ENCODE results near the gene SUZ12.
"Not testable (repeated sequence)": the region's sequence is repeated elsewhere in the genome, so short reads cannot be mapped to it uniquely, and the experiment has no call there.

The SUZ12 gene

GRCh38 chr17:31964131-31964530, 27.3 kb downstream of the SUZ12 start:
- DNase-seq, result not testable (repeated sequence)

GRCh38 chr17:31967648-31968047, 30.8 kb downstream of the SUZ12 start:
- DNase-seq, result no peak

- not testable (repeated sequence) for DNase-seq
These were observed 33.6 kb downstream of the SUZ12 start for GRCh38 chr17:31970416-31970815.

GRCh38 chr17:31974269-31975071, 37.7 kb downstream of the SUZ12 start:
- not testable (repeated sequence) for DNase-seq

GRCh38 chr17:31975391-31975790, 38.6 kb downstream of the SUZ12 start:
- DNase-seq, result not testable (repeated sequence)

- not testable (repeated sequence) for DNase-seq
These were observed 55.0 kb downstream of the SUZ12 start for GRCh38 chr17:31991821-31992220.

GRCh38 chr17:31997005-31997404, 60.2 kb downstream of the SUZ12 start:
- no peak for DNase-seq

GRCh38 chr17:32006957-32007462, 70.2 kb downstream of the SUZ12 start, which contains the start of gene LRRC37B:
TSS of gene LRRC37B (plus strand) at chr17:32007383. CDS start at chr17:32021393, 14,010 bp downstream.
- DNase-seq, result peak; percentile 82

- DNase-seq, result peak; percentile 66
These were observed 70.9 kb downstream of the SUZ12 start for GRCh38 chr17:32007463-32008298.

GRCh38 chr17:32009262-32009542, 72.4 kb downstream of the SUZ12 start:
- no peak for DNase-seq

GRCh38 chr17:32010114-32010513, 73.3 kb downstream of the SUZ12 start:
- no peak for DNase-seq

- peak; percentile 93 for DNase-seq
These were observed 78.6 kb downstream of the SUZ12 start for GRCh38 chr17:32015245-32016013.

GRCh38 chr17:32016231-32016630, 79.4 kb downstream of the SUZ12 start:
- no peak for DNase-seq

- no peak for DNase-seq
These were observed 82.4 kb downstream of the SUZ12 start for GRCh38 chr17:32019228-32019627.

GRCh38 chr17:32020943-32021614, 84.3 kb downstream of the SUZ12 start:
- peak; percentile 93 for DNase-seq

- DNase-seq, result no peak
These were observed 84.8 kb downstream of the SUZ12 start for GRCh38 chr17:32021615-32021955.

GRCh38 chr17:32022554-32022953, 85.7 kb downstream of the SUZ12 start:
- not testable (repeated sequence) for DNase-seq

- DNase-seq, result not testable (repeated sequence)
These were observed 90.5 kb downstream of the SUZ12 start for GRCh38 chr17:32027271-32027670.

- no peak for DNase-seq
These were observed 96.4 kb downstream of the SUZ12 start for GRCh38 chr17:32033223-32033622.

GRCh38 chr17:32033812-32034211, 97.0 kb downstream of the SUZ12 start:
- DNase-seq, result not testable (repeated sequence)

- DNase-seq, result not testable (repeated sequence)
These were observed 103.4 kb downstream of the SUZ12 start for GRCh38 chr17:32040246-32040645.

GRCh38 chr17:32041306-32041875, 104.6 kb downstream of the SUZ12 start:
- DNase-seq, result not testable (repeated sequence)

Data from NCI-H2171 treated with DMSO at 0.1 percent for 48 hours (cell line).